ENCODE measurements around the gene KCNJ18.
"Not testable (repeated sequence)": the region's sequence is repeated elsewhere in the genome, so short reads cannot be mapped to it uniquely, and the experiment has no call there.

GRCh38 chr17:21718971-21719370 lies 26.6 kb downstream of the KCNJ18 start:
- not testable (repeated sequence) for TF ChIP-seq CTCF, POLR2A (IDR thresholded peaks at IDR 0.05)

All from right lobe of liver (tissue), 4 donors.